NB4 (cell line): ENCODE data around the gene MNAT1.

Source experiments
- MYC ChIP-seq: IDR thresholded peaks from 2 replicates; pipeline ENCODE4 v1.6.1; 2011; ENCODE audit warnings: low read depth, low read length
- POLR2A ChIP-seq: IDR thresholded peaks from 2 replicates; pipeline ENCODE4 v1.6.1; 2011; ENCODE audit warnings: mild to moderate bottlenecking; ENCODE audit not compliant: insufficient read length; ENCODE audit errors: extremely low read depth
- TF ChIP-seq, protein P1 (sequence below): IDR thresholded peaks from one replicate; pipeline ENCODE4 v1.5.1; 2012; ENCODE audit warnings: low read depth, low read length
- TF ChIP-seq, protein P2 (sequence below): IDR thresholded peaks from 2 replicates; pipeline ENCODE4 v1.6.1; 2011; ENCODE audit warnings: low read depth, low read length

DNA sequence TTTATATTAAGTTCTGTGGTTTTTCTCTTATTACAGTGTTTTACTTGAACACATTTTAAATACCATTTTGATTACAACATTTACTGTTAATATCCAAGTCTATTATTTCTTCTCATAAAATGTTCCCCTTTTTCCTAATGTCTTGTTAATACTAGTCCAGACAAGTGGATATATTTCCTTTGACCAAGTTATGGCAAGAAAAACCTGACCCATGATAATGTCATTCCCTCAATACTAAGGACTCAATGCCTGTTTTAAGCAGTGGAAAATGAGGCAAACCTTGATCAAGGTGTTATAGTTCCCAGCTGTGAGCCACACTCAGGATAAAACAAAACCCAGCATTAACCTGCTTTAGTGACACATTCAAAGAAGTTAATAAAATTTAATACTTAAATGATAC lies 234.1 kb downstream of the MNAT1 start:
- TF ChIP-seq, protein P1, sequence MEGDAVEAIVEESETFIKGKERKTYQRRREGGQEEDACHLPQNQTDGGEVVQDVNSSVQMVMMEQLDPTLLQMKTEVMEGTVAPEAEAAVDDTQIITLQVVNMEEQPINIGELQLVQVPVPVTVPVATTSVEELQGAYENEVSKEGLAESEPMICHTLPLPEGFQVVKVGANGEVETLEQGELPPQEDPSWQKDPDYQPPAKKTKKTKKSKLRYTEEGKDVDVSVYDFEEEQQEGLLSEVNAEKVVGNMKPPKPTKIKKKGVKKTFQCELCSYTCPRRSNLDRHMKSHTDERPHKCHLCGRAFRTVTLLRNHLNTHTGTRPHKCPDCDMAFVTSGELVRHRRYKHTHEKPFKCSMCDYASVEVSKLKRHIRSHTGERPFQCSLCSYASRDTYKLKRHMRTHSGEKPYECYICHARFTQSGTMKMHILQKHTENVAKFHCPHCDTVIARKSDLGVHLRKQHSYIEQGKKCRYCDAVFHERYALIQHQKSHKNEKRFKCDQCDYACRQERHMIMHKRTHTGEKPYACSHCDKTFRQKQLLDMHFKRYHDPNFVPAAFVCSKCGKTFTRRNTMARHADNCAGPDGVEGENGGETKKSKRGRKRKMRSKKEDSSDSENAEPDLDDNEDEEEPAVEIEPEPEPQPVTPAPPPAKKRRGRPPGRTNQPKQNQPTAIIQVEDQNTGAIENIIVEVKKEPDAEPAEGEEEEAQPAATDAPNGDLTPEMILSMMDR = no peak
- TF ChIP-seq POLR2A (no peak), MYC (no peak)
- TF ChIP-seq, protein P2, sequence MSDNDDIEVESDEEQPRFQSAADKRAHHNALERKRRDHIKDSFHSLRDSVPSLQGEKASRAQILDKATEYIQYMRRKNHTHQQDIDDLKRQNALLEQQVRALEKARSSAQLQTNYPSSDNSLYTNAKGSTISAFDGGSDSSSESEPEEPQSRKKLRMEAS = no peak
